Upper lobe of left lung (tissue), 6 donors: ENCODE data around the gene ZNF75A. TPM values are rescaled to one million over a fixed set of nuclear protein-coding genes. Genes with fewer than 3 reads are reported as not detected.

Experiments
- total RNA-seq, 6 donors: library from RNA; depleted of rRNA in 4 of 6; stranded (reverse); fragments of >200 nt in 4 of 6; gene quantifications; one replicate each; pipeline versions ENCODE4 v1.1.0 to v1.2.1, GENCODE V29; 2016 to 2021
- donor health status: DM: no; HTN: no; CAD: no; lungs with moderate emphysema.
- donor health status: DM: no; HTN: yes; CAD: no; lungs with severe emphysema.

ZNF75A gene
- total RNA-seq, 6 donors from 2014 or later: 21.5 to 69.1 (median 25.9) TPM

Other genes starting within 250 kb of the ZNF75A start
- 100 to 1,000 TPM in 3 of 6 donors, 10 to 100 TPM in 3; 31.4 to 220 (median 116) TPM for gene IL32, start 239.9 kb upstream of the ZNF75A start, total RNA-seq
- gene ZSCAN10, start 206.2 kb upstream of the ZNF75A start, total RNA-seq: 1 to 10 TPM in 1 of 6 donors, under 1 TPM in 3, not detected in 2; 0.17 to 1.0 (median 0.28) TPM
- gene ZNF205, start 192.9 kb upstream of the ZNF75A start, total RNA-seq: 10 to 100 TPM; 13.8 to 25.2 (median 16.8) TPM
- 10 to 100 TPM in 4 of 6 donors, 1 to 10 TPM in 2; 4.2 to 20.3 (median 11.6) TPM for gene ZNF213, start 170.5 kb upstream of the ZNF75A start, total RNA-seq
- not detected for gene OR1F1, start 117.3 kb upstream of the ZNF75A start, total RNA-seq
- gene ZNF200, start 70.3 kb upstream of the ZNF75A start, total RNA-seq: 1 to 10 TPM; 6.4 to 9.5 (median 7.8) TPM
- 10 to 100 TPM in 5 of 6 donors, 1 to 10 TPM in 1; 9.1 to 18.9 (median 12.3) TPM for gene MEFV, start 48.9 kb upstream of the ZNF75A start, total RNA-seq
- gene ZNF263, start 22.0 kb upstream of the ZNF75A start, total RNA-seq: 10 to 100 TPM; 19.6 to 48.2 (median 32.2) TPM
- 1 to 10 TPM; 1.3 to 6.0 (median 4.0) TPM for gene TIGD7, start 67 bp upstream of the ZNF75A start, total RNA-seq
- under 1 TPM in 2 of 6 donors, not detected in 4; 0.39 to 0.46 TPM for gene OR2C1, start 50.4 kb downstream of the ZNF75A start, total RNA-seq
- gene ZSCAN32, start 95.5 kb downstream of the ZNF75A start, total RNA-seq: 10 to 100 TPM in 5 of 6 donors, 1 to 10 TPM in 1; 7.5 to 25.0 (median 14.0) TPM
- gene ZNF174, start 95.7 kb downstream of the ZNF75A start, total RNA-seq: 10 to 100 TPM in 4 of 6 donors, 1 to 10 TPM in 2; 9.0 to 30.4 (median 10.6) TPM
- 1 to 10 TPM in 5 of 6 donors, under 1 TPM in 1; 0.78 to 7.7 (median 4.6) TPM for gene ZNF597, start 138.0 kb downstream of the ZNF75A start, total RNA-seq
- 10 to 100 TPM; 33.0 to 77.5 (median 54.6) TPM for gene NAA60, start 138.2 kb downstream of the ZNF75A start, total RNA-seq
- gene C16orf90, start 190.0 kb downstream of the ZNF75A start, total RNA-seq: not detected
- gene CLUAP1, start 195.5 kb downstream of the ZNF75A start, total RNA-seq: 10 to 100 TPM; 12.8 to 40.8 (median 18.4) TPM